ENCODE results near the gene GLOD5. TPM values are rescaled to one million over a fixed set of nuclear protein-coding genes. Genes with fewer than 3 reads are reported as not detected.

Gene GLOD5
- total and polyA plus RNA-seq, 9 of the 15 experiments (the other 6 are each of a cell fraction or from before 2014, with no cell fraction given): 0.27 to 4.4 (median 2.2) TPM

DNA sequence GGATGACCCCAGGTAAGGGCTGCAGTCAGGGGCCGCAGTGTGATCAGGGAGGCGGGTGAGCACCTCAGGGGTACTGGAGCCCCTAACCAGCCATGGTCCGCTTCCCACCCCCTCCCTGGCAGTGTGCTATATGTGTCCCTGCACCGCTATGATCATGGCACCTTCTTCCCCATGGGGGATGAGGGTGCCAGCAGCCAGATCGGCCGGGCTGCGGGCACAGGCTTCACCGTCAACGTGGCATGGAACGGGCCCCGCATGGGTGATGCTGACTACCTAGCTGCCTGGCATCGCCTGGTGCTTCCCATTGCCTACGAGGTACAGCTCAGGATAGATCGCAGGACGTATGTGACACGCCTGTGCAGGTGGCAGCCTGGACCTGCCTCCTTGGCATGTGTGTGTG lies 56.6 kb downstream of the GLOD5 start:
- ATAC-seq: no peak
- 0 out of 2 replicates have a peak, but pooled peaks have one; percentile 29 for TF ChIP-seq RBFOX2 (IDR thresholded peaks at IDR 0.05; ENCODE audit: low read depth, low read length)
- no peak for TF ChIP-seq ZFP36 (IDR thresholded peaks at IDR 0.05; ENCODE audit: low read depth, low read length, partially characterized antibody)
- 0 out of 2 replicates have a peak, but pooled peaks have one; percentile 17 for TF ChIP-seq POLR2G (IDR thresholded peaks at IDR 0.05; ENCODE audit: low read depth, low read length)
- H3K27ac ChIP-seq (ENCODE audit: extremely low read depth, low read depth, low read length): no peak overlapping the region
- POLR2A ChIA-PET: no interaction called here
- H3K36me3 ChIP-seq (ENCODE audit: control insufficient read depth, insufficient read depth, low read length): peaks cover 44% of the 10 kb centered on the region; the same call in 2 of the 3 replicates
- BruUV-seq (replicated peaks): no TSS peak
- H3K27me3 ChIP-seq (ENCODE audit: control insufficient read depth in 2 of 2, insufficient read depth in 2 of 2, low read length in 2 of 2): no peaks in the 10 kb centered on the region
- CTCF ChIA-PET (ENCODE audit: low intra/inter-chr PET ratio): no interaction called here
- H3K9me3 ChIP-seq (replicated peaks; ENCODE audit: control insufficient read depth, insufficient read depth, low read depth, low read length): no peaks in the 10 kb centered on the region
- in situ Hi-C loops (cut with MboI): no loop called here
- no peaks in the 10 kb centered on the region for H4K20me1 ChIP-seq (replicated peaks; ENCODE audit: control insufficient read depth, insufficient read depth, low read length)
- H3K9me1 ChIP-seq (ENCODE audit: control insufficient read depth, insufficient read depth, low read length): no peaks in the 10 kb centered on the region
- no peak overlapping the region for H3K4me3 ChIP-seq
- H3K79me2 ChIP-seq (ENCODE audit: control insufficient read depth, insufficient read depth, low read length): no peaks in the 10 kb centered on the region
- no peak for FAIRE-seq
- no peak for DNase-seq (ENCODE audit: extremely low read depth in 1 of 4, low spot score in 3 of 4)
- peaks cover 0 to 12% of the 10 kb centered on the region in 2 experiments; a peak in 3 of 5 replicates for H3K4me1 ChIP-seq (replicated peaks in 1 of 2; ENCODE audit: control insufficient read depth in 2 of 2, insufficient read depth in 2 of 2, low read length in 2 of 2)
- intact Hi-C loops (cut with micrococcal nuclease): no loop called here
- no peak overlapping the region for H3K4me2 ChIP-seq (ENCODE audit: insufficient read depth, low read length)
- H2AFZ ChIP-seq (ENCODE audit: low read depth, low read length): no peak overlapping the region
- 79% methylated on average over 12 of the region's 16 CpGs for WGBS (ENCODE audit: insufficient coverage, low coverage, missing lambda C conversion rate)
- H3K9ac ChIP-seq (ENCODE audit: insufficient read depth in 1 of 2, low read depth in 2 of 2, low read length in 2 of 2): no peak overlapping the region; a peak in 1 of 4 replicates

DNA sequence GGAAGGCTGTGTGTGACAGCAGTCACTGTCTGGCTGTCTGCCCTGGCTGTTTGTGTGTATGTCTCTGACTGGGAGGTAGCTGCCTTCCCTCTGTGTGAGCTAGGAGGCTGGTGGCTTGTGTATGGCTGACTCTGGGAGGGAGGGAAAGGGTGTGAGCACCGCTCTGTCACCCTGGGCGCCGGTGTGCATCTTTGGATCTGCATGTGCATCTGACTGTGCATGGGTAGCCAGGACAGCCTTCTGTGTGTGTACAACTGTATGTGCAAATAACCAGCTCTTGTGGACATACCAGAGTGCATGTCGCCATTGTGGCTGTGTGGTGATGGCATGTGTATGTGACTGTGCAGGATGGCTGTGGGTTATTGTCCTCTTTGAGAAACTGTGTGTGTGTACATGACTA lies 57.3 kb downstream of the GLOD5 start:
- intact Hi-C loops (cut with micrococcal nuclease) (no loop called here), in situ Hi-C loops (cut with MboI) (no loop called here)
- H4K20me1 ChIP-seq (replicated peaks; ENCODE audit: control insufficient read depth, insufficient read depth, low read length): no peaks in the 10 kb centered on the region
- ChIA-PET CTCF (ENCODE audit: low intra/inter-chr PET ratio) (no interaction called here), POLR2A (interaction anchor here (1.4 kb wide), 1 partner anchor 17 kb away, joined by 3 read pairs; the partner anchor contains the start of gene PCSK1N)
- H3K9me3 ChIP-seq (replicated peaks; ENCODE audit: control insufficient read depth, insufficient read depth, low read depth, low read length): no peaks in the 10 kb centered on the region
- FAIRE-seq (no peak), ATAC-seq (no peak), DNase-seq (ENCODE audit: extremely low read depth in 1 of 4, low spot score in 3 of 4) (no peak)
- H3K4me1 ChIP-seq (replicated peaks in 1 of 2; ENCODE audit: control insufficient read depth in 2 of 2, insufficient read depth in 2 of 2, low read length in 2 of 2): peaks cover 0 to 12% of the 10 kb centered on the region in 2 experiments; a peak in 3 of 5 replicates
- no peak overlapping the region for H3K4me3 ChIP-seq
- peaks cover 52% of the 10 kb centered on the region; the same call in 2 of the 3 replicates for H3K36me3 ChIP-seq (ENCODE audit: control insufficient read depth, insufficient read depth, low read length)
- no TSS peak for BruUV-seq (replicated peaks)
- no peak overlapping the region for H3K27ac ChIP-seq (ENCODE audit: extremely low read depth, low read depth, low read length)
- no peak overlapping the region for H3K9ac ChIP-seq (ENCODE audit: insufficient read depth in 1 of 2, low read depth in 2 of 2, low read length in 2 of 2)
- no peaks in the 10 kb centered on the region for H3K27me3 ChIP-seq (ENCODE audit: control insufficient read depth in 2 of 2, insufficient read depth in 2 of 2, low read length in 2 of 2)
- H2AFZ ChIP-seq (ENCODE audit: low read depth, low read length): no peak overlapping the region
- 85% methylated on average over 3 of the region's 4 CpGs for WGBS (ENCODE audit: insufficient coverage, low coverage, missing lambda C conversion rate)
- H3K9me1 ChIP-seq (ENCODE audit: control insufficient read depth, insufficient read depth, low read length): no peaks in the 10 kb centered on the region
- H3K79me2 ChIP-seq (ENCODE audit: control insufficient read depth, insufficient read depth, low read length): no peaks in the 10 kb centered on the region
- no peak overlapping the region for H3K4me2 ChIP-seq (ENCODE audit: insufficient read depth, low read length)
- TF ChIP-seq, protein P1, sequence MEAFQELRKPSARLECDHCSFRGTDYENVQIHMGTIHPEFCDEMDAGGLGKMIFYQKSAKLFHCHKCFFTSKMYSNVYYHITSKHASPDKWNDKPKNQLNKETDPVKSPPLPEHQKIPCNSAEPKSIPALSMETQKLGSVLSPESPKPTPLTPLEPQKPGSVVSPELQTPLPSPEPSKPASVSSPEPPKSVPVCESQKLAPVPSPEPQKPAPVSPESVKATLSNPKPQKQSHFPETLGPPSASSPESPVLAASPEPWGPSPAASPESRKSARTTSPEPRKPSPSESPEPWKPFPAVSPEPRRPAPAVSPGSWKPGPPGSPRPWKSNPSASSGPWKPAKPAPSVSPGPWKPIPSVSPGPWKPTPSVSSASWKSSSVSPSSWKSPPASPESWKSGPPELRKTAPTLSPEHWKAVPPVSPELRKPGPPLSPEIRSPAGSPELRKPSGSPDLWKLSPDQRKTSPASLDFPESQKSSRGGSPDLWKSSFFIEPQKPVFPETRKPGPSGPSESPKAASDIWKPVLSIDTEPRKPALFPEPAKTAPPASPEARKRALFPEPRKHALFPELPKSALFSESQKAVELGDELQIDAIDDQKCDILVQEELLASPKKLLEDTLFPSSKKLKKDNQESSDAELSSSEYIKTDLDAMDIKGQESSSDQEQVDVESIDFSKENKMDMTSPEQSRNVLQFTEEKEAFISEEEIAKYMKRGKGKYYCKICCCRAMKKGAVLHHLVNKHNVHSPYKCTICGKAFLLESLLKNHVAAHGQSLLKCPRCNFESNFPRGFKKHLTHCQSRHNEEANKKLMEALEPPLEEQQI (IDR thresholded peaks at IDR 0.05): no peak
- TF ChIP-seq ARID2 (IDR thresholded peaks at IDR 0.05) (no peak), ZNF699 (CRISPR knock-in tag; IDR thresholded peaks at IDR 0.05; ENCODE audit: insufficient replicate concordance) (no peak)
- TF ChIP-seq, protein P2, sequence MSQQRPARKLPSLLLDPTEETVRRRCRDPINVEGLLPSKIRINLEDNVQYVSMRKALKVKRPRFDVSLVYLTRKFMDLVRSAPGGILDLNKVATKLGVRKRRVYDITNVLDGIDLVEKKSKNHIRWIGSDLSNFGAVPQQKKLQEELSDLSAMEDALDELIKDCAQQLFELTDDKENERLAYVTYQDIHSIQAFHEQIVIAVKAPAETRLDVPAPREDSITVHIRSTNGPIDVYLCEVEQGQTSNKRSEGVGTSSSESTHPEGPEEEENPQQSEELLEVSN (IDR thresholded peaks at IDR 0.05; ENCODE audit: borderline replicate concordance in 1 of 2, extremely low read depth in 1 of 2, insufficient read depth in 1 of 2, insufficient read length in 1 of 2, low read depth in 1 of 2, low read length in 1 of 2, poor library complexity in 1 of 2, severe bottlenecking in 1 of 2): no peak
- TF ChIP-seq, protein P3, sequence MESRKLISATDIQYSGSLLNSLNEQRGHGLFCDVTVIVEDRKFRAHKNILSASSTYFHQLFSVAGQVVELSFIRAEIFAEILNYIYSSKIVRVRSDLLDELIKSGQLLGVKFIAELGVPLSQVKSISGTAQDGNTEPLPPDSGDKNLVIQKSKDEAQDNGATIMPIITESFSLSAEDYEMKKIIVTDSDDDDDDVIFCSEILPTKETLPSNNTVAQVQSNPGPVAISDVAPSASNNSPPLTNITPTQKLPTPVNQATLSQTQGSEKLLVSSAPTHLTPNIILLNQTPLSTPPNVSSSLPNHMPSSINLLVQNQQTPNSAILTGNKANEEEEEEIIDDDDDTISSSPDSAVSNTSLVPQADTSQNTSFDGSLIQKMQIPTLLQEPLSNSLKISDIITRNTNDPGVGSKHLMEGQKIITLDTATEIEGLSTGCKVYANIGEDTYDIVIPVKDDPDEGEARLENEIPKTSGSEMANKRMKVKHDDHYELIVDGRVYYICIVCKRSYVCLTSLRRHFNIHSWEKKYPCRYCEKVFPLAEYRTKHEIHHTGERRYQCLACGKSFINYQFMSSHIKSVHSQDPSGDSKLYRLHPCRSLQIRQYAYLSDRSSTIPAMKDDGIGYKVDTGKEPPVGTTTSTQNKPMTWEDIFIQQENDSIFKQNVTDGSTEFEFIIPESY (CRISPR knock-in tag; IDR thresholded peaks at IDR 0.05): no peak
